Prostate gland (tissue), 2 donors: ENCODE data around the gene MYH9.

Source experiments
- CTCF ChIP-seq, 4 experiments: fragments of 200-600 bp in 2 of 4; fragments of 450-650 bp in 2 of 4; sonication (generic) in 2 of 4; IDR thresholded peaks; 1 replicate in 3 of 4; 2 replicates in 1 of 4; pipeline ENCODE4 v1.5.1; 2016 to 2019; ENCODE audit warnings: antibody characterized with exemption in 4 of 4, mild to moderate bottlenecking in 2 of 4, moderate library complexity in 2 of 4
- POLR2A ChIP-seq: fragments of 450-650 bp; IDR thresholded peaks from one replicate; pipeline ENCODE4 v1.6.1; 2016; ENCODE audit warnings: antibody characterized with exemption, mild to moderate bottlenecking
- POLR2AphosphoS5 ChIP-seq: sonication (generic); formaldehyde crosslinking; IDR thresholded peaks from one replicate; pipeline ENCODE4 v1.6.1; 2017; ENCODE audit warnings: antibody characterized with exemption

GRCh38 chr22:36419177-36419911, 31.6 kb upstream of the MYH9 start:
- no peak for TF ChIP-seq CTCF (IDR thresholded peaks at IDR 0.05)
- TF ChIP-seq POLR2A: no peak
- peak; percentile 61 for TF ChIP-seq POLR2AphosphoS5
